B cell (primary cell): ENCODE measurements around the gene CHD9. TPM values are rescaled to one million over a fixed set of nuclear protein-coding genes. Genes with fewer than 3 reads are reported as not detected.
"Not testable (repeated sequence)": the region's sequence is repeated elsewhere in the genome, so short reads cannot be mapped to it uniquely, and the experiment has no call there.

Experiments
- ATAC-seq: fragments of 200-7000 bp; cut with Tn5 transposase; one replicate; pipeline ENCODE4 v1.10.0; 2021; ENCODE audit warnings: low read depth, mild to moderate bottlenecking, moderate number of reproducible peaks, moderate library complexity
- CTCF ChIA-PET: fragments of 350-600 bp; sonication (Branson Sonifier 250); formaldehyde crosslinking; loops from one replicate; lab custom pipeline; 2021; ENCODE audit warnings: antibody characterized with exemption, inconsistent platforms; lab: Charles Lee
- POLR2A ChIA-PET: fragments of 350-600 bp; sonication (Branson Sonifier 250); formaldehyde crosslinking; loops from one replicate; lab custom pipeline; 2021; ENCODE audit warnings: antibody characterized with exemption; lab: Charles Lee
- DNase-seq: peaks from one replicate; pipeline ENCODE4 v3.0.0; 2013
- H2AFZ ChIP-seq: 2 replicates; pipeline ENCODE4 v1.6.1; 2012; ENCODE audit warnings: mild to moderate bottlenecking, low read depth, low read length; ENCODE audit not compliant: insufficient read depth, poor library complexity, severe bottlenecking
- H3K27ac ChIP-seq, 2 donors: 1 replicate in 1 of 2; 2 replicates in 1 of 2; pipeline ENCODE4 v1.5.1; 2012 to 2013; ENCODE audit warnings: low read length in 2 of 2, mild to moderate bottlenecking in 2 of 2, moderate library complexity in 1 of 2
- H3K27me3 ChIP-seq, 4 experiments: fragments of 200-600 bp in 1 of 4; sonication (generic) in 1 of 4; replicated peaks in 1 of 4; 1 replicate in 2 of 4; 2 replicates in 2 of 4; pipeline versions ENCODE4 v1.6.1 to v1.7.0; 2013 to 2016; ENCODE audit warnings: low read length in 3 of 4, mild to moderate bottlenecking in 2 of 4, mixed read lengths in 1 of 4, moderate library complexity in 1 of 4; ENCODE audit not compliant: insufficient read depth in 4 of 4, control insufficient read depth in 3 of 4; ENCODE audit errors: control extremely low read depth in 1 of 4
- H3K36me3 ChIP-seq, 2 experiments: replicated peaks in 1 of 2; 1 replicate in 1 of 2; 2 replicates in 1 of 2; pipeline versions ENCODE4 v1.6.1 to v1.7.1; 2013; ENCODE audit warnings: low read length in 1 of 2; ENCODE audit not compliant: insufficient read depth in 2 of 2, control insufficient read depth in 1 of 2; ENCODE audit errors: control extremely low read depth in 1 of 2, extremely low read depth in 1 of 2
- H3K4me1 ChIP-seq, 2 donors: fragments of 200-600 bp in 1 of 2; sonication (generic) in 1 of 2; 1 replicate in 1 of 2; 2 replicates in 1 of 2; pipeline versions ENCODE4 v1.5.1 to v1.6.1; 2013 to 2017; ENCODE audit warnings: low read length in 2 of 2; ENCODE audit not compliant: control insufficient read depth in 2 of 2, insufficient read depth in 2 of 2
- H3K4me2 ChIP-seq: replicated peaks from 2 replicates; pipeline ENCODE3; 2012; ENCODE audit warnings: mild to moderate bottlenecking, low read depth, low read length; ENCODE audit not compliant: poor library complexity, severe bottlenecking
- H3K4me3 ChIP-seq, 5 experiments: fragments of 200-600 bp in 1 of 5; sonication (generic) in 1 of 5; 1 replicate in 3 of 5; 2 replicates in 2 of 5; pipeline versions ENCODE4 v1.5.1 to v1.7.0; 2011 to 2016; ENCODE audit warnings: low read length in 4 of 5, mild to moderate bottlenecking in 4 of 5, low read depth in 2 of 5, control low read depth in 1 of 5, moderate library complexity in 1 of 5; ENCODE audit not compliant: insufficient read depth in 1 of 5; ENCODE audit errors: control extremely low read depth in 1 of 5, extremely low read depth in 1 of 5
- H3K79me2 ChIP-seq: fragments of 200-600 bp; sonication (generic); one replicate; pipeline ENCODE4 v1.6.0; 2016; ENCODE audit warnings: low read length; ENCODE audit not compliant: control insufficient read depth, insufficient read depth
- H3K9ac ChIP-seq: fragments of 200-600 bp; sonication (generic); 2 replicates; pipeline ENCODE4 v1.6.1; 2017; ENCODE audit warnings: mild to moderate bottlenecking, low read length, moderate library complexity
- H3K9me3 ChIP-seq, 3 donors: one replicate each; pipeline versions ENCODE4 v1.6.1 to v1.7.1; 2013; ENCODE audit warnings: low read length in 2 of 3; ENCODE audit not compliant: control insufficient read depth in 2 of 3, insufficient read depth in 1 of 3; ENCODE audit errors: control extremely low read depth in 1 of 3
- H4K20me1 ChIP-seq: 2 replicates; pipeline ENCODE4 v1.6.0; 2012; ENCODE audit warnings: mild to moderate bottlenecking, low read length; ENCODE audit not compliant: insufficient read depth, control insufficient read depth, poor library complexity, severe bottlenecking
- H3K27ac Mint-ChIP-seq: one replicate; pipeline ENCODE4 v1.8.0; 2021; ENCODE audit warnings: mixed read lengths
- H3K27me3 Mint-ChIP-seq: one replicate; pipeline ENCODE4 v1.8.0; 2021; ENCODE audit warnings: mixed read lengths
- H3K4me1 Mint-ChIP-seq: one replicate; pipeline ENCODE4 v1.8.0; 2021; ENCODE audit warnings: mixed read lengths
- H3K4me3 Mint-ChIP-seq: one replicate; pipeline ENCODE4 v1.8.0; 2021; ENCODE audit warnings: mixed read lengths
- H3K9me3 Mint-ChIP-seq: one replicate; pipeline ENCODE4 v1.8.0; 2022; ENCODE audit warnings: mixed read lengths; ENCODE audit not compliant: insufficient read depth
- EZH2 ChIP-seq: IDR thresholded peaks from 2 replicates; pipeline ENCODE4 v1.6.1; 2012; ENCODE audit warnings: borderline replicate concordance, low read depth, mild to moderate bottlenecking, moderate library complexity, low read length; ENCODE audit not compliant: insufficient read depth, poor library complexity, severe bottlenecking
- WGBS: methylation state at CpG from one replicate; pipeline ENCODE4 v1.1.5; 2013; ENCODE audit warnings: missing lambda C conversion rate; ENCODE audit not compliant: insufficient coverage; 5-methylcytosine and 5-hydroxymethylcytosine counted together
- intact Hi-C: fragments of 100-400 bp; cut with micrococcal nuclease; formaldehyde crosslinking; loops from one replicate; pipeline ENCODE4 v1.10.0; 2022
- polyA plus RNA-seq: library from polyadenylated mRNA; depleted of rRNA; stranded (reverse); fragments of >200 nt; gene quantifications from 2 replicates; pipeline ENCODE4 v1.2.3, GENCODE V29; 2012
- total RNA-seq, 2 donors: library from RNA; stranded (reverse); fragments of 120-200 nt in 1 of 2; gene quantifications; 1 replicate in 1 of 2; 2 replicates in 1 of 2; pipeline versions ENCODE4 v1.2.3 to v1.2.4, GENCODE V29; 2013 to 2022
- TF ChIP-seq, protein P1 (sequence below): fragments of 200-600 bp; IDR thresholded peaks from one replicate; pipeline ENCODE4 v1.8.0; 2022; ENCODE audit warnings: antibody characterized with exemption, mild to moderate bottlenecking

The CHD9 gene
- total and polyA plus RNA-seq, 2 donors (not counting 1 experiment from before 2014, with no cell fraction given) = 12.2 to 102 TPM

DNA sequence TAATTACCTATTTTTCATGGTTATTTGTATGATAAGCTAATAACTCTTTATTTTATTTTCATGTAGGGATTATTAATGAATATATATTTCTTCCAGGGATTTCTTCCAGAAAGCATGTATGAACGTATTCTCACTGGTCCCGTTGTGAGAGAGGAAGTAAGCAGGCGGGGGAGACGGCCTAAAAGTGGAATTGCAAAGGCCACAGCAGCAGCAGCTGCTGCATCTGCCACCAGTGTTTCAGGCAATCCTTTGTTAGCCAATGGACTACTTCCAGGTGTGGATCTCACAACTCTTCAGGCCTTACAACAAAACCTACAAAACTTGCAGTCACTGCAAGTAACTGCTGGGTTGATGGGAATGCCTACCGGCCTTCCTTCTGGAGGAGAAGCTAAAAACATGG, 269.1 kb downstream of the CHD9 start:
- no peak overlapping the region for H3K4me3 Mint-ChIP-seq
- H3K4me2 ChIP-seq = no peak overlapping the region
- no peak for TF ChIP-seq EZH2
- TF ChIP-seq, protein P1, sequence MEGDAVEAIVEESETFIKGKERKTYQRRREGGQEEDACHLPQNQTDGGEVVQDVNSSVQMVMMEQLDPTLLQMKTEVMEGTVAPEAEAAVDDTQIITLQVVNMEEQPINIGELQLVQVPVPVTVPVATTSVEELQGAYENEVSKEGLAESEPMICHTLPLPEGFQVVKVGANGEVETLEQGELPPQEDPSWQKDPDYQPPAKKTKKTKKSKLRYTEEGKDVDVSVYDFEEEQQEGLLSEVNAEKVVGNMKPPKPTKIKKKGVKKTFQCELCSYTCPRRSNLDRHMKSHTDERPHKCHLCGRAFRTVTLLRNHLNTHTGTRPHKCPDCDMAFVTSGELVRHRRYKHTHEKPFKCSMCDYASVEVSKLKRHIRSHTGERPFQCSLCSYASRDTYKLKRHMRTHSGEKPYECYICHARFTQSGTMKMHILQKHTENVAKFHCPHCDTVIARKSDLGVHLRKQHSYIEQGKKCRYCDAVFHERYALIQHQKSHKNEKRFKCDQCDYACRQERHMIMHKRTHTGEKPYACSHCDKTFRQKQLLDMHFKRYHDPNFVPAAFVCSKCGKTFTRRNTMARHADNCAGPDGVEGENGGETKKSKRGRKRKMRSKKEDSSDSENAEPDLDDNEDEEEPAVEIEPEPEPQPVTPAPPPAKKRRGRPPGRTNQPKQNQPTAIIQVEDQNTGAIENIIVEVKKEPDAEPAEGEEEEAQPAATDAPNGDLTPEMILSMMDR = no peak
- peaks cover 0 to 3% (median 0%) of the 10 kb centered on the region in 3 donors for H3K9me3 ChIP-seq
- no peak overlapping the region for H2AFZ ChIP-seq
- peaks cover 22 to 57% of the 10 kb centered on the region in 2 experiments for H3K36me3 ChIP-seq
- H3K4me1 Mint-ChIP-seq = no peaks in the 10 kb centered on the region
- H3K9ac ChIP-seq = no peak overlapping the region
- no peak overlapping the region for H3K27ac Mint-ChIP-seq
- CTCF ChIA-PET = no interaction called here
- no peaks in the 10 kb centered on the region for H3K27me3 Mint-ChIP-seq
- H4K20me1 ChIP-seq = no peaks in the 10 kb centered on the region
- POLR2A ChIA-PET = no interaction called here
- no peak overlapping the region for H3K4me3 ChIP-seq
- no peak overlapping the region for H3K27ac ChIP-seq
- H3K27me3 ChIP-seq = no peaks in the 10 kb centered on the region
- 92% methylated on average over 5 of the region's 5 CpGs for WGBS
- intact Hi-C loops = no loop called here
- H3K9me3 Mint-ChIP-seq = peaks cover 2% of the 10 kb centered on the region
- H3K4me1 ChIP-seq = no peaks in the 10 kb centered on the region
- ATAC-seq (no peak), DNase-seq (no peak)
- H3K79me2 ChIP-seq = no peaks in the 10 kb centered on the region

DNA sequence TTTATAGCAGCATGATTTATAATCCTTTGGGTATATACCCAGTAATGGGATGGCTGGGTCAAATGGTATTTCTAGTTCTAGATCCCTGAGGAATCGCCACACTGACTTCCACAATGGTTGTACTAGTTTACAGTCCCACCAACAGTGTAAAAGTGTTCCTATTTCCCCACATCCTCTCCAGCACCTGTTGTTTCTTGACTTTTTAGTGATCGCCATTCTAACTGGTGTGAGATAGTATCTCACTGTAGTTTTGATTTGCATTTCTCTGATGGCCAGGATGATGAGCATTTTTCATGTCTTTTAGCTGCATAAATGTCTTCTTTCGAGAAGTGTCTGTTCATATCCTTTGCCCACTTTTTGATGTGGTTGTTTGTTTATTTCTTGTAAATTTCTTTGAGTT, 276.2 kb downstream of the CHD9 start:
- 83% methylated on average over 1 of the region's 3 CpGs for WGBS
- H3K36me3 ChIP-seq, ATAC-seq, H3K27me3 Mint-ChIP-seq, intact Hi-C loops, H3K4me2 ChIP-seq, H4K20me1 ChIP-seq, CTCF ChIA-PET, H3K9me3 Mint-ChIP-seq, H3K79me2 ChIP-seq, H3K4me3 Mint-ChIP-seq, H3K9ac ChIP-seq, H3K27ac ChIP-seq, H3K27ac Mint-ChIP-seq, H3K27me3 ChIP-seq, POLR2A ChIA-PET, H3K4me3 ChIP-seq, DNase-seq, H3K4me1 ChIP-seq, H2AFZ ChIP-seq, H3K9me3 ChIP-seq, H3K4me1 Mint-ChIP-seq: not testable (repeated sequence)
